ENCODE data around the gene FGF3. TPM values are rescaled to one million over a fixed set of nuclear protein-coding genes. Genes with fewer than 3 reads are reported as not detected.

Gene FGF3
- total RNA-seq, 1 donor from 2014 or later = not detected

DNA sequence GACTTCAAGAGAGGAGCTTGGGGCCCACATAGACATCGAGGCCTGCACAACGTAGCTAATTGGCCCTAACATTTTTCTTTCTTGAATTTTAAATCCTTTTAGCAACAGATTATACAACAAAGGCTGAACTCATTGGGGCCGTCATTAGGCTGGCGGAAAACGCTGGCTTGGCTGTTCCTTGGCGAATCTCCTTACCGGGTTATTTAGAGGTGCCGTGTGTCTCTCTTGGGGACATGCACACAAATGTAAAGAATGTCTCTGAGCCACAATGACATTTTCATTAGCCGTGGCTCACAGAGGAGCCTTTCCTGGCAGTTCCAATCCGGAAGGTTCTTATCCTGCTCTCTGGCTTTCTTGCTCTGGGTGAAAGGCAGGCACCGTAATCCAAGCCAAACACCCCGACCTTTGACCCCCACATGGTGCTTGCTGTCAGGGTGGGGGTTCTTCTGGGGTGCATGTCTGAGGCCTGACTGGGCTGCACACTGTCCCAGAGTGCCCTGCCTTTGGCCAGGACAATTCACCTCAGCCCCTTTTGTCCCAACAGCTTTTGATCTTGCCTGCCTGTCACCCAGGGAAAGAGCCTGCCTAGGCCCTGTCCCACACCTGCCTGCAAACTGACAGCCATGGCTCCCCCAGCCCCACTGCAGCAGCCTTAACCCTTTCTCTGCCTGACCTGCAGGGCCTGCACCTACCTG is 9.2 kb upstream of the FGF3 start:
- ATAC-seq (ENCODE audit: poor library complexity) (no peak), DNase-seq (no peak)
- intact Hi-C loops (cut with DNase I) = no loop called here

DNA sequence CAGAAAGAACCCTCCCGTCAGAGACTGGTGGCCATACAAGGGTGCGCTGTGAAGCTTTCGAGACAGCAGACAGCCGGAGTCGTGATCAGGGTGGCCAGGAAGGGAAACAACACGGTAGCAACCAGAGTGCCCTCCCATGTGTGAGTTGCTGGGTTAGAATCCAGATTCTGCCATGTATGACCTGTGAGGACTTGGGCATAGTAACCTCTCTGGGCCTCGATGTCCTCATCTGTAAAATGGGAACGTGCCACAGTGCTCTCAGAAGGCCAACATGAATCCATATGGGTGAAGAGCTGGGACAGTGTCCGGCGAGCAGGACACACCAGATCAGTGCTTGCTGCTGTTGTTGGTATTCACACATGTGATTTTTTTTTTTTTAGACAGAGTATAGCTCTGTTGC is 7.6 kb upstream of the FGF3 start:
- no peak for ATAC-seq (ENCODE audit: poor library complexity)
- no peak for DNase-seq
- intact Hi-C loops (cut with DNase I) = no loop called here

DNA sequence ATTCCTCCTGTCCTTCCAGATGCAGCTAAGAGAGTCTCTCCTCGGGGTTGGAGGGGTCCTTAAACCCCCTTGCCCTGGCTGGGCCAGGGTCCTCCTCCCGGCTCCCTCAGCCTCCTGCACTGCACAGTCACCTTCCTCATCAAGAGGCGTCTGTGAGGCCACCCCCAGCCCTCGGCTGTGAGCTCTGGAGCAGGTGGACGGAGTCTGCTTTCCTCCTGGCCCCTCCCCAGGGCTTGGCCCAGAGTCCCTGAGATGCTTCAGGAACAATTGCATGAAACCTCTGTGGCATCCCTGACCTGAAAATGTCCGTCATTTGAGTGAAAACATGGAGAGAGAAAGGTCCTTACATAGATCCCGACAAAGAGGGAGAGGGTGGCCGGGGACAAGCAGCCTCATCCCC is 6.7 kb upstream of the FGF3 start:
- ATAC-seq (ENCODE audit: poor library complexity) (no peak), DNase-seq (no peak)
- intact Hi-C loops (cut with DNase I) = no loop called here

DNA sequence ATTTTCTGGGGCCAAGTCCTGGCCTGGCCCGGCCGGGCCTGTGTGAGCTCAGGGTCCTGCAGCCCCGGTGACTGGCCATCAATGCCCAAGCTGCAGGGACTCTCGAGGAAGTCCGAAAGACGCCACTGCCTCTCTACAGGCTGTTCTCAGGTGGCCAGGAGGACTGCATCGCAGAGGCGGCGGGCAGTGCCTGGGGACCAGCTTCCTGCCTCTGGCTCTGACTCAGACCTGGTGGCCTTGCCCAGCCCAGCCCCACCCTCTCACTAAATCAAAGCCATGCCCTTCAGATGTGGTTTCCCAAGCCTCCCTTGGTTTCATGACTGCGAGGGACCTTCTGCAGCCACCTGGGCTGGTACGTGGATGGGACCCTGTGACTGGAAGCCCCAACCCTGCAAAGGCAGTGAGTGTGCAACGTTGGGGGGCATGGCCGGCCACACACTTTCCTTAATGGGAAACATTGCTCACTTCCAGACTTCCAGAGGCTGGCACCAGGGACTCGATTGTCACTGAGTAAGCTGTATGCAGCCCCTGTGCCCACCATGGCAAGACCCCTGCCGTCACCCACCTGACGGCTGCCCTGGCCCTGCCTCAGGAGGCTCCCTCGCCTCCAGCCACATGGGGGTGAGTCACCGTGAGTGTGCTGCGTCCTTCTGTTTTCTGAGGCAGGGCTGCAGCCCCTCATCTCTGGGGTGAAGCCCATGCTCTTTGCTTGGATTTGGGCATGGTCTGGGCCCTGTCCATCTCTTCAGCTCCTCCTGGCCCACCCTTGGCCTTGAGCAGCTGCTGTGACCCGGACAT is 6.0 kb upstream of the FGF3 start:
- DNase-seq (no peak), ATAC-seq (ENCODE audit: poor library complexity) (no peak)
- intact Hi-C loops (cut with DNase I) = no loop called here

DNA sequence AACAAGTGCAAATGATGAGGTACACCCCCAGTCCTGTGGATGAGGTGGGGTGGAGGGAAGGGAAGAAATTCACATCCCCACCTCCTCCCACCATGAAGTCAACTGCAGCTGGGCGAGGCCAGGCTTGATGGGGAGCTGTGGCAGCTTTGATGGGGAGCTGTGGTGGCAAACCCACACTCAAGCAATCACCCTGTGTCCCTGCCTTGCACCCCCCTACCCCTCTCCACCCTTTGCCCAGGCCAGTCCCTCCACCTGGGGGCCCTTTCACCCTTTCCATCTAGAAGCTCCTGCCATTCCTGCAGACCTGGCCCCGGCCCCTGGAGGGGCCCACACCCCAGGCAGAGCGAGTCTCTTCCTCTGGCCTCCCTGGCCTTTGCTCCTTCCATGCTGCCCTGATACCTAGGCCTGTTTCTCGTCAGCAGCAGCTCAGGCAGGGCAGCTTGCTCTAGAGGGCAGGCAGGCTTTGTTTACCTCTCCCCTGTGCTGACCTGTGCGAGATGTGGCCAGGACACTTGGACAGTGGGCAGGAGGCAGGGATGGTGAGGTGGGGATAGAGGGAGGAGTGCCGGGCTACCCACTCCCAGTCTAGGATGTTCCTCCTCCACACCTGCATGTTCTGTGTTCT is 4.5 kb upstream of the FGF3 start:
- ATAC-seq (ENCODE audit: poor library complexity) (no peak), DNase-seq (peak; percentile 13)
- intact Hi-C loops (cut with DNase I) = no loop called here

DNA sequence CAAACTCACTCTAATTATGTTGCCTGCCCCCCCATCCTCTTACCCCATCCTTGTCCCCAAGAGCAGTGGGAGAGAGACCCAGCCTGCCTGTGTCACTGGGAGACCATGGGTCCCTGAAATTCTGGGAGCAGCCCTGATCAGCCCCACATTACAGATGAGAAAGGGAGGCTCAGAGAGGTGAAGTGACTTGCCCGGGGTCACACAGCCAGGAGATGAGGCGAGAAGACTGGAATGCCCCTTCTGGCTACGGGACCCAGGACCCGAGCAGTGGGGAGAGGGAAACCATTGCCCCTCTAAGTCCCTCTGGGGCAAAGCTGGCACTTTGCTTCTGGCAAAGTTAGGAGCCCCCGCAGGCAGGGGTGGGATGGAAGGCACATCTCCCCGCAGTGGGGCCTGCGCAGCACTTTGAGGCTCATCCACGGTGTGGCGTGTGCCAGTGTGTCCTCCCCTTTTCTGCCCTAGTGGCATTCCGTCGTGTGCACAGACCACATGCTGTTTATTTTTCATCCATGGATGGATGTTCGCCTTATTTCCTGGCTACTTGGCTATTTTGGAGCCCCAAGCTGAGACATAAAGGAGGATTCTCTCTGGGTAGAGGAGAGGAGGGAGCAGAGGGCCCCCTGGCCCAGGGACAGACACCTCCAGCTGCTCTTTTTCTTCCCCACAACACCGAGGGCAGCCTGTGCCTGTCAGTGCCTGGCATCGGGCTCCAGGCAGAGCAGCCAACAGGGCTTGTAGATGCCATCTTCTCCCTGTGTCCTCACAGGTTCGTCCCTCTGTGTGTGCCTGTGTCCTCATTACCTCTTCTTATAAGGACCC is 3.7 kb upstream of the FGF3 start:
- no peak for ATAC-seq (ENCODE audit: poor library complexity)
- intact Hi-C loops (cut with DNase I) = no loop called here
- no peak for DNase-seq

DNA sequence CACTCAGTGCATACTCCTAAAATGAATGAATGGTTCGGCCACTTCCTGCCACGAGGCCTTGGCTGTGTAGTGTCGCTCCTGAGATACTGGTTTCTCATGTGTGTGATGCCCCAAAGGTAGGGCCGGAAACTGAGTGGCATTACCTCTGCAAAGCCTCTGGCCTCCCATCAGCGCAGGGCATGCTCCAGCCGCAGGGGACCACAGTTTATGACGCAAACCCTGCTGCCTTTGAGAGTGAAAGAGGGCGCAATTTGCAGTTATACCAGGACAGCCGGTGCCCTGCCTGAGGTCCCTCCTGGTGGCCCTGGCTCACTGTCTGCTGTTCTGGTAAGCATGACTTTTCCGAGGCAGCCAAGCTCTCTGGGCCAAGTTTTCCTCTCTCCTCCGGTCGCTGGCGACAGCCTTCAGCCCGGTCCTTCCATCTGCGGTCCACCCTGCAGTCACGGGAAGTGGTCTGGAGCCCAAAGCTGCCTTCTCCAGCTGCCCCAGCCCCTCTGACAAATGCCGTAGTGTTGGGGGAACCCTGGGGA is 2.4 kb upstream of the FGF3 start:
- ATAC-seq (ENCODE audit: poor library complexity) (no peak), DNase-seq (no peak)
- intact Hi-C loops (cut with DNase I) = no loop called here

DNA sequence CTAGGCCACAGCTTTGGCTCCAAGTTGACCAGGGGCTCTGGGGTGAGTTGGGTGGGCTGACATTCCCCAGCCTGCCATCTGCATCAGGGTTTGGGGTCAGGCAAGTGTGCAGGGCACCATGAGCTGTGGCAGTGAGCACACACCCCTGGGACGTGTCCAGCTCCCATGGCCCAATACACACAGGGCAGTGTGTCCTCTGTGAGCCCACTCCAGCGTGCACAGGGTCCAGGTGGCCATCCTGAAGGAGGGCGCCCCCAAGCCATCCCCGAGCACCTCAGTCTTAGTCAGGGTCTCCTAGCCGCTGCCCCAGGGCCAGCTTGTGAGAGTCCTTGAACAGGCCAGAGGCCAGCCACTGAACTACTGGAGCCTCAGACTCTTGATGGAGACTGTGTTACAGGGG is 1.2 kb upstream of the FGF3 start:
- ATAC-seq (ENCODE audit: poor library complexity) (no peak), DNase-seq (no peak)
- intact Hi-C loops (cut with DNase I) = no loop called here

DNA sequence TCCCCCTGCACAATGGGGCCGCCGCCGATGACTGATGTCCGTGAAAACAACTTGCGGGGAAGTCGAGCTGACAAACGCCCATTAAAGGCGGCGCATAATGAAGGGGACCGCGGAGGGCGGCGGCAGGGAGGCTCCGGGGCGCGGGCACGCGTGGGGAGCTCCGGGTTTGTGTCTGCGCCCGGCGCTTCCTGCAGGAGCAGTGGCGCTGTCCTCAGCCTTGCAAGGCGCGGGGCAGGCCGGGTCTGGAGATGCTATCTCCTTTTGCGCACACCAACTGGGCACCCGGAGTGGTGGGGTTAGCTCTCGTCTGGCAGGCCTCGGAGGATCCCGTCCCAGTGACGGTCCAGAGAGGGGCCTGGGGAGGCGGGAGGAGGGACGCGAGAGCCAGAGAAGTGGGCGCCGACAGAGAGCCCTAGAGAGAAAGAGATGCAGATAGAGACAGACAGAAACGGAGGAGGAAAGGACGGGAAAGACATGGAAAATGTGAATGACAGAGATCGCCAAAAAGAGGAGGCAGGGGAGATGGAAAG is 390 bp upstream of the FGF3 start:
- ATAC-seq (ENCODE audit: poor library complexity) (no peak), DNase-seq (no peak)
- intact Hi-C loops (cut with DNase I) = no loop called here

DNA sequence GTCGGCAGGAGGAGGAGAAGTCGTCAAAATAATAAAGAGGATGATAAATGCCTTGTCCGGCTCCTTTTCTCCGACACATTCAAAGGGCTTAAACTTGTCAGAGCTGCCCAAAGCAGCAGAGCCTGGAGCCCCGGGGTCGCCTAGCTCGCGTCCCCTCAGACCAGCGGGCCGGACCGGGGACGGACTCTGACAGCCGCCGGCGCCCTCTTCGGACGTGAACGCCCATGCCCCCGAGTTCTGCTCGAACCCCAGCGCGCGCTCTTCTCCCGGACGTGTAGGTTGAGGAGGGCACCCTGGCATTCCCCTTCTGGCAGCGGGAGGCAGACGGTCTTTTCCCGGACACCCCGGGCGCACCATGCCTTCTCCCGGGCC is 999 bp downstream of the FGF3 start:
- ATAC-seq (ENCODE audit: poor library complexity) (no peak), DNase-seq (no peak)
- intact Hi-C loops (cut with DNase I) = no loop called here

DNA sequence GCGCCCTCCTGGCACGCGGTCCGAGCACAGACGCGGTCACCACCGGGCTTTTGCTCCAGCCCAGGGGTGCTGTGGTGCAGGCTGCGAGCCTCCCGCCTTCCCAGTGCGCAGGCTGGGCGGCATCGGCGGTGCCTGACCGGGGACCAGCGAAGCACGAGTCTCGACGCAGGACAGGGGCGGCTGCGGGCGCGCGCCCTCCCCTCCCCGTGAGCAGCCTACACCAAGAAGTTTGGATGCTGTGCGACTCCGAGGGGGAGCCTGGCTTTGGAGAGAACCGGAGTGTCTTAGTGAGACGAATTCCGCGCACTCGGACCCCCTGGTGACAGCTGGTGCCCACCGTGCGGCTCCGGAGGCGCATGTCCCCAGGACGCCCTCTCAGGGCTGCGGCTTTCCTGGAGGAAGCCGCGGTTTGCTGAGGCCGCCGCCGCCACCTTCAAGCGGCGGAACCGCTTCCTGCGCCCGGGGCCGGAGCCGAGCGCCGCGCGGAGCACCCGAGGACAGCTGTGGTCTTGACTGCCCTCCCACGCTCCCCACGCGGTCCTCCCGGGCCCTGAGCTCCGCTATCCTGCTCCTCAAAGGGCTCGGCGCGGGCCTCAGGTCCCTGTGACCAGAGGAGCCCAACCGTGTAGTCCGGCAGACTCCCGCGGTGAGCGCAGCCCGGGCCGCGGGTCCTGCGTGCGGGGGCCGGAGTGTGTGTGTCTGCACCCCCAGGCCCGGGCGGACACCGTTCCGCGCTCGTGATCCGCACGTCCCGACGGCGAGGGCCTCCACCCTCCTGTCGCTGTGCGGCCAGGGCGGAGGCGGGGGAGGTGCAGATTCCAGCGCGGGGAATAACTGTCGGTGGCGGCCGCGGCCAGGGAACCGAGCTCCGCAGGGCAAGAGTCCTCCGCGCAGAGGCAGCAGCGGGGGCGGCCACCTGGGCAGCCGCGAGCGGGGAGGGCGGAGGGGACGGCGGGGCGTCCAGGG is 1.7 kb downstream of the FGF3 start:
- DNase-seq (no peak), ATAC-seq (ENCODE audit: poor library complexity) (peak; percentile 46)
- intact Hi-C loops (cut with DNase I) = no loop called here

DNA sequence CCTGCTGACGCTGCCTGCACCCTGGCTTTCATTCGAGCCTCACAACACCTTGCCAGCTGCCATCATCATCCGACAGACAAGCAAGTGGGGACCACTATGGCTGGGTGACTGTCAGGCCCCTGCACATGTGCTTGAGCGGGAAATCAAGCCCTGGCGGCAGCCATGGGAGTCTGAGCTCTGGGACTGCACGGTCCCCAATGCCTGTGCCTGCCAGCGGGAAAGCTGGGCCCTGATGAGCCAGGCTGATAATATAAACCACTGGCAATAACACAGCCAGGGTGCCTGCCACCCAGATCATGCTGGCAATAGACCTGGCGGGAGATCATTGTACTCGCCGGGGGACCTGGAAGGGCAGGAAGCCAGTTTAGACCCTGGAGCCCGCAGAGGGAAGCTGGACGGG is 2.5 kb downstream of the FGF3 start:
- ATAC-seq (ENCODE audit: poor library complexity) (no peak), DNase-seq (no peak)
- intact Hi-C loops (cut with DNase I) = no loop called here

DNA sequence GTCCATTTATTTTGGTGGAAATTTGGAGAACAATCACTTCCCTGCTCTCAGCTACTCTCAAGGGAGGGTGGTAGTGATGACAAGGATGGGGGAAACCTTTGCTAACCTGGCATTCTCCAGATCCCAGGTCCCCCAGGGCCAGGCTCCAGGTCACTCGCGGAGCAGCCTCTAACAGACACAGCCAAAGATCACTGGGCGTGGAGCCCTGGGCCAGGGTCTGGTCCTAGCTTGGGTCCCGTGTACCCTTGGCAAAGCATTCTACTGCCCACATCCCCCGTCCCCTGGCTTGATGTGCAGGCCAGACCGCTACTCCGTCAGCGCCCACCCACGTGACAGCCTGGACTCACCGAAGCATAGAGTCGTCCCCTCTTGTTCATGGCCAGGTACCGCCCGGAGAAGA is 3.2 kb downstream of the FGF3 start:
- intact Hi-C loops (cut with DNase I) = no loop called here
- DNase-seq (no peak), ATAC-seq (ENCODE audit: poor library complexity) (no peak)

DNA sequence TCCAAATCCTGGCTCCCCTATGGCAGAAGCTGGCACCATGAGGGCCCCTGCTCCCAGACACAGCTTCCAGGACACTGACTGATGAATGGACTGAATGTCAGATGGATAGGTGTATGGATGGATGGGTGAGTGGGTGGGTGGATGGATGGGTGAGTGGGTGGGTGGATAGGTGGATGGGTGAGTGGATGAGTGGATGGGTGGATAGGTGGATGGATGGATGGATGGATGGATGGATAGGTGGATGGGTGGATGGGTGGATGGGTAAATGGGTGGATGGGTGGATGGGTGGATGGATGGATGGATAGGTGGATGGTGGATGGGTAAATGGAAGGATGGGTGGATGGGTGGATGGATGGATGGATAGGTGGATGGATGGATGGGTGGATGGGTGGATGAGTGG is 4.3 kb downstream of the FGF3 start:
- intact Hi-C loops (cut with DNase I) = no loop called here

DNA sequence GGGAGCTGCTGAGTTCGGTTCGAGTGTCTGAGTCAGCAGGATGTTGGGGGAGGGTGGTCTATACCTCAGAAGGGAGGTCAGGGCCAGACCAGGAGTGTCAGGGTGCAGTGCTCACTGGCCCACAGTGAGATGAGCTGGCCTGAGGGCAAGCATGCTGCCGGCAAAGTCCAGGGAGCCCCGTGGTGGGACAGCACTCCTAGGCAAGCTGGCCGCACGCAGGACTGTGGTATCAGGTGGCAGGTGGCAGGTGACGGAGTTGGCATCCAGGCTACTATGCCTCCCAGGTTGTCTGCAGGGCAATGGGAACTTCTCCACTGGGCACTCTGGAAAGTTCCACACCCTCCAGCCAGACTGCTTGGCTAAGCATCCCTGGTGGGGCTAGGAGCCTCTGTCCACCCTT is 4.8 kb downstream of the FGF3 start:
- DNase-seq (no peak), ATAC-seq (ENCODE audit: poor library complexity) (no peak)
- intact Hi-C loops (cut with DNase I) = no loop called here

More for the DNA sequence above, 4.3 kb downstream of the FGF3 start:
- no peak for DNase-seq
- no peak for ATAC-seq (ENCODE audit: poor library complexity)

DNA sequence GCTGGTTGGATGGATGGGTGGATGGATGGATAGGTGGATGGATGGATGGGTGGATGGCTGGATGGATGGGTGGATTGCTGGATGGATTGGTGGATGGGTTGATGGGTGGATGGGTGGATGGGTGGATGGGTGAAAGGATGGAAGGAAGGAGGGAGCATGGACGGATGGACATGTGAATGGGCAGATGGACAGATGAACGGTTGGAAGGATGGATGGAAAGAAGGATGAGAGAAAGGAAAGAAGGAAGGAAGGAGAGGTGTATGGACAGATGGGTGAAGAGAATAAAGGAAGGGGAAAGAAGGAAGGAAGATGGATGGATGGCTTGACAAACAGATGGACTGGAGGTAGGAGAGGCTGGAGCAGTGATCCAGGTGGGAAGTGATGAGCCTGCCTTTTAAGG is 5.4 kb downstream of the FGF3 start:
- intact Hi-C loops (cut with DNase I) = no loop called here
- DNase-seq = no peak
- no peak for ATAC-seq (ENCODE audit: poor library complexity)

DNA sequence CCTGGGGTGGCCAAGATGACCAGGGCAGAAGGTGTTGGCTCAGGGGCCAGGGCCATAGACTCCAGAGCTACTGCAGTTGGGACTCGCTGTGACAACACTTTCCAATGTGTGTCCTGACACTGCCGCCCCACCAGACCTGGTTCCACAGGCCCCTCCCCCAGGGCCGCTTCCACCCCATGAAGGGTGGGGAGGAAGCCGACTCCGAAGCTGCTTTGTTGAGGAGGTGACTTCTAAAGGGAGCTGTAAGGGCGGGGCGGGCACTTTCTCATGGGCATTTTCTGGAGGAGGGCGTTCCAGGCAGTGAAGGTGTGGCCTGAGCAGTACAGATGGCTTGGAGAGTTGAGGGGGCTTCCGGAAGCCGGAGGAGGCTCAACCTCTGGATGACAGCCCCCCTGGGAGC is 6.3 kb downstream of the FGF3 start:
- no peak for ATAC-seq (ENCODE audit: poor library complexity)
- intact Hi-C loops (cut with DNase I) = no loop called here
- DNase-seq = no peak

DNA sequence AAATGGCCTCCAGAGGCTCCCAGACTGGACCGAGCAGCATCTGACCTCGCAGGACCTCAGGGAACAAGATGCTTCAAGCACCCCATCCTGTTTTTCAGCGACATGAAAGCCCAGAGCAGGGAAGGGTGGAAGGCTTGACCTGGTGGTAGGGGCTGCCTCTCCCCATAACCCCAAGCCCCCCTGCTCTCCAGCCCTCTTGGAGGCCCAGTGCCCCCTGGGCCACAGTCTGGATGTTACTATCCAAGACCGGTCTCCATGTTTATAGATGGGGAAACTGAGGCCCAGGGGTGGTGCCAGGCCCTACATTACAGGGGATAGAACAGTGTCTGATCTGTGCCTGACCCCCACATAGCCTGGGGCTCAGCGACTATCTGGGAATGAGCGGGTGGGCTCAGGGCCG is 7.0 kb downstream of the FGF3 start:
- intact Hi-C loops (cut with DNase I) = no loop called here
- no peak for DNase-seq
- ATAC-seq (ENCODE audit: poor library complexity) = no peak
